Cerebellar nuclear complex (tissue), 1 donor: Measurements from ENCODE around the gene PLA2G3.
"Not testable (repeated sequence)": the region's sequence is repeated elsewhere in the genome, so short reads cannot be mapped to it uniquely, and the experiment has no call there.

Experiments used
- DNase-seq, 2 experiments: peaks; one replicate each; lab custom pipeline; 2025; lab: John Stamatoyannopoulos, UW

Gene PLA2G3

DNA sequence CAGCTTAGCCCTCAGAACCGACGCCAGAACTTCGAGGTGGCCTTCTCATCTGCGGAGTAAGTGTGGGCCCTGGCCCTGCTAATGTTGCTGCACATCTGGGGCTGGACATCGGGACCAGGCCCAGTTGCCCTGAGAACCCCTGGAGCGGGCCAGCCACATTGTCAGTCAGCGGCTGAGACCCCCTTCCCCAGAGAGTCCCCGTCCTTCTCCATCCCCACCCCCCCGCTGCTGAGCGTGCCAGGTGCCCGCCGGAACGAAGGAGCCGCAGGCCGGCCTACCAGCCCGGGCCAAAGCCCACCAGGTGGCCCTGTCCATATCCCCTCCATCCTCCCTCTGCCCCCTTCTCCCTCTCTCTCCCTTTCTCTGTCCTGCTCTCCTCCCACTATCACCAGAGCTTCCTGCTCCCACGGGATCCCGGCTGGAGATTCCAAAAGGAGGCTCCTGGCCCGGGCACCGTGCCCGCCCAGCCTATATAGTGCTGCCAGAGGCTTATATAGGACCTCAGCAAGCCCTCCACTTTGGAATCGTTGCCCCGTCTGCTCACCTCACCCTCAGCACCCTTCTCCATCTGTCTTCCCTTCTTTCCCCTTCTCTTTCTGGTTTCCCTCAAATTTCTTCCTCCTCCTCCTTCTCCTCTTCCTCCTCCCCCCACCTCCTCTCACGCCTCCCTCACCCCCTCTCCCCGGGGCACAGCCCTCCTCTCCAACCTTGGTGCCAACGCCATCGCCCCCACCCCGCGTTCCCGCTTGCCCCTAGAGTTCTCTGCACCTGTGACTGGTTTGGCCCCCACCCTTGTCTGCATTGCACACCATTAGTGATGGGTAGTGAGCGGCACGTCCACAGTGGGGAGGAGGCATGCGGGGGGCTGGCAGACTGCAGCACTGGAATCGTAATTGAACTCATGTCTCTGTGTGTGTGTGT is 40.2 kb downstream of the PLA2G3 start:
- no peak for DNase-seq

DNA sequence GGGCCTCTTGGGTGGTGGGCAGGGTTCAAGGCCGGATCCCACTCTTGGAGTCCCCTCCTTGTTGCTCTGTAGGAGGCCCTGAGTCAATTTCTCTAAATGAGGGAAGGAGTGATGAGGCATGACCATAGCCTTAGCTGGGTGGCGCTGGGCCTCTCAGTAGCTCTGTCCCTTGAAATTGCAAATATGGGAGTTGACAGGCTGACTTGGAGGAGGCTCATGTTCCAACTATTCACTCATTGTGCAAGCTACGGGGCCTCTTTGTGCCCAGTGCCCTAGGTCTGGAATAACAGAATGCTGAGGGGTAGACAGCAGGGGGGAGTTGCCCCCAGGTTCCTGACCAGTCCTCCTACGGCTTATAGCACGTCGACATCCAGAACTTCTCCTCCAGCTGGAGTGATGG is 40.9 kb downstream of the PLA2G3 start:
- DNase-seq, result no peak

DNA sequence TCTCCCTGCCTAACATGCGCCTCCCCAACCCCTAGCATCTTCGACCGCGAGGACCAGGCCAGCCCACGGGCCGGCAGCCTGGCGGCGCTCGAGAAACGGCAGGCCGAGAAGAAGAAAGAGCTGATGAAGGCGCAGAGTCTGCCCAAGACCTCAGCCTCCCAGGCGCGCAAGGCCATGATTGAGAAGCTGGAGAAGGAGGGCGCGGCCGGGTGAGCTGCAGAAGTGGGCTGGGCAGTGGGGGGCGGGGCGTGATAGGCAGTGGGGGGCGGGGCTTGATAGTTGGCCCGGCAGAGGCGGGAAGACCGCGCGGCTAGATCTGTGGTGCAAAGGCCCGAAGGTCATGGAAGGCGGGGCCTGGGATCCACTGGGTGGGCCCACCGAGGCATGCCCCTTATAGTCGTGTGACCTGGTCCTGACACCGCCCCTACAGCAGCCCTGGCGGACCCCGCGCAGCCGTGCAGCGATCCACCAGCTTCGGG is 41.6 kb downstream of the PLA2G3 start:
- DNase-seq, result no peak

DNA sequence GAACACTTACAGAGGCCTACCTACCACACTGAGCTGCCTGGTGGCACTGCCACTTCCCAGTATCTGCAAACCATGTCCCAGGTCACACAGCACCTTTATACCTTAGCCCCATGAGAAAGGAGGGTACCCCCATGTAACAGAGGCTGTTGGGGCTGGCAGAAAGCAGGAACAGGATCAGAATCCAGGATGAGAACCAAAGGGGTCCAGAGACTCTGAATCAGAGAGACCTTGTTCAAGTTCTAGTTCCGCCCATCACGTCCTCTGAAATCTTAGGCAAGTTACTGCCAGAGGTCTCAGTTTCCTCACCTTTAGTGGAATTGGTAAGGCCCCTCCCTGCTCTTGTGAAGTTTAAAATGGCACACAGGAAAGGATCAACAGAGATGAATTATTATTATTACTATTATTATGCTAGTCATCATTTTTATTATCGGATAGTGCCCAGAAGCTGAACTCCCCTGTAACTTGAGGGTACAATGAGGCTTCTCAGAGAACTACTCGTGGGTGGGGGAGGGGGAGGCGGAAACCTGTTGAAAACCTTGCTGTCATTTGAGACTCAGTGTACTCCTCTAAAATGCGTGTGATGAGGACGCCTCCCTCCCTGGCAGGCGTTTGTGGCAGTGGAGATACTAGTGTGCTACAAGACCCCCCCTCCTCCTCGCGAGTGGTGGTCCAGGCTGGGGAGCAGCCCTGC is 42.2 kb downstream of the PLA2G3 start:
- no peak for DNase-seq

DNA sequence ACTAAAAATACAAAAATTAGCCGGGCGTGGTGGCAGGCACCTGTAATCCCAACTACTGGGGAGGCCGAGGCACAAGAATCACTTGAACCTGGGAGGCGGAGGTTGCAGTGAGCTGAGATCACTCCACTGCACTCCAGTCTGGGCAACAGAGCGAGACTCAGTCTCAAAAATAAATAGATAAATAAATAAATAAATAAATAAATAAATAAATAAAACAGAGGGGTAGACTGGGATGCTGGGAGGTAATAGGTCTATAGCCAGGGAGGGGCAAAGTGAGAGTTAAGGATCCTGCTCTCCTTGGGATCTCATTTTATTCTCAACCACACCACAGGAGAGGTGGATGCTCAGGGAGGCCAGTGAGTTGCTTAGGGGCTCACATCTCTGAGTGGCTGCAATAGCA is 42.8 kb downstream of the PLA2G3 start:
- not testable (repeated sequence) for DNase-seq

DNA sequence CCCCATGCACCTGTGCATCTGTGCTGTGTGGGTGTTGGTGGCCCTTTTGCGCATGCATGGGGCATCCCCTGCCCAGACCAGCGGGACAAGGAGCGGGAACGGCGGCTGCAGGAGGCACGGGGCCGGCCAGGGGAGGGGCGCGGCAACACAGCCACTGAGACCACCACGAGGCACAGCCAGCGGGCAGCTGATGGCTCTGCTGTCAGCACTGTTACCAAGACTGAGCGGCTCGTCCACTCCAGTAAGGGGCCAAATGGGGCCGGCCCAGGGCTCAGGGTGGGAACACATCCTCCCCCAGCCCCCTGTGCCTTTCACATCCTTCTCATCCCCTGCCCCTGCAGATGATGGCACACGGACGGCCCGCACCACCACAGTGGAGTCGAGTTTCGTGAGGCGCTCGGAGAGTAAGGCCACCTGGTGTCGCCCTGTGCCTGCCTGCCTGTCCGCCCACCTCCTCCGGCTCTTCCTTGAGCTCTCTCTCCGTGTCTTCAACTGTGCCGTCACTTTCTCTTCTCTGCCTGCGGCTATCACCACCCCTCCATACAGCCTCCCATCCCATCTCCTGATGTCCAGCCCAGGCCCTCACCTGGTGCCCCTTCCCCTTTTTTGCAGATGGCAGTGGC is 43.5 kb downstream of the PLA2G3 start:
- DNase-seq, result no peak

DNA sequence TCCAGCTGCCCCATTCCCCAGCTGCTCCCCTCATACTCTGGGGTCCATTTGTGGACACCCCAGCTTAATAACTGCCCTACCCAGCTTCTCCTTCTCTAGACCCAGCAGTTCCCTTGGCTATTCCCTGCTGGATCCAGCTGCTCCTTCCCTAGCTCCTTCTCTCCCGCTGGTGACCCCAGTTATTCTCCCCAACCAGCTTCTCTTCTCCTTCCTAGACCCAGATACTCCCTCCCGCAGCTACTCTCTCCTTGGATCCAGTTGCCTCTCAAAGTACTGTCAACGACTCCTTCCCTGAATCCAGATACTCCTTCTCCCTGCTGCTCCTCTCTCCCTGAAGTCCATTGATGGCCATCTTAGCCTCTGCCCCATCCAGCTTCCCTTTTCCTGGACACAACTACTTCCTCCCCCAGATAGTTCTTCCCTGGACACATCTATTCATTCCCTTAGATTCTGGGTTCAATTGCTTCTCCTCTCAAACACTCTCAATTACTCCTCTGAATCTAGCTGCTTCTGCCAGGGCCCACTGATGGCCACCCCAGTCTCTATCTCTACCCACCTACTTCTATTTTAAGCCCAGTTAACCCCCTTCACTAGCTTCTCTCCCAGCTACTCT is 44.6 kb downstream of the PLA2G3 start:
- no peak for DNase-seq

DNA sequence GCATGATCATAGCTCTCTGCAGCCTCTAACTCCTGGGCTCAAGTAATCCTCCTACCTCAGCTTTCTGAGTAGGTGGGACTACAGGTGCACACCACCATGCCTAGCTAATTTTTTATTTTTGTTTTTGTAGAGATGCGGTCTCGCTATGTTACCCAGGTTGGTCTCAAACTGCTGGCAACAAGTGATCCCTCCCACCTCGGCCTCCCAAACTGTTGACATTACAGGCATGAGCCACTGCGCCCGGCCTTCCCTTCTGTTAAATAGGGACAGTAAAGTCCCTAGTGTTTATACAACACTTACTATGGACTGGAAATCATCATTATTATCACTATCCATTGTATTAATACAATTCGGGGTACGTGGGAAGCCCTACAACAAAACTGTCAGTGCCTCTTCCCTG is 45.6 kb downstream of the PLA2G3 start:
- DNase-seq, result no peak

DNA sequence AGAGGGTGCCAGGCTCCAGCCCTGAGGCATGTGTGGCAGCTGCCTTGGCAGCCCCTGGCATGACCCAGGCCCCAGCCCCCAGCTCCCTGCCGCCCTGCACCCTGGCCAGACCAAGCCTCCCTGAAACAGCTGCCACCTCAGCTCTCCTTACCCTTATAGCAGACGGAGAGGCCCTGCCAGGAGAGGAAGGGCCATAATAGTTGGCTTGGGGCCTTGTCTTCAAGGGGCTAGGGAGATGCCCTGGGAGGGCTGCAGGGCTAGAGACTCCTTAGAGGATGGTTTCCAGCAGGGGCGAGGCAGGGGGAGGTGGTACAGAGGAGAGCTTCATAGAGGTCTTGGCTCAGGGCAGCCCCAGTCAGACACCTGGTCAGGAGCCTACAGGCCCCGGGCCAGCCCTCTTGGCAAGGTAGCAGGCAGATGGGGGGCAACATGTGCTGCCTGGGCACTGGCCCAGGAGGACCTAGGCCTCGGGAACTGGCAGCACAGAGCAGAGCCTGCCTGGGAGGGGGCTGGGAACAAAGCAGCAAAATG is 46.2 kb downstream of the PLA2G3 start:
- DNase-seq, result peak; percentile 44 to 75

DNA sequence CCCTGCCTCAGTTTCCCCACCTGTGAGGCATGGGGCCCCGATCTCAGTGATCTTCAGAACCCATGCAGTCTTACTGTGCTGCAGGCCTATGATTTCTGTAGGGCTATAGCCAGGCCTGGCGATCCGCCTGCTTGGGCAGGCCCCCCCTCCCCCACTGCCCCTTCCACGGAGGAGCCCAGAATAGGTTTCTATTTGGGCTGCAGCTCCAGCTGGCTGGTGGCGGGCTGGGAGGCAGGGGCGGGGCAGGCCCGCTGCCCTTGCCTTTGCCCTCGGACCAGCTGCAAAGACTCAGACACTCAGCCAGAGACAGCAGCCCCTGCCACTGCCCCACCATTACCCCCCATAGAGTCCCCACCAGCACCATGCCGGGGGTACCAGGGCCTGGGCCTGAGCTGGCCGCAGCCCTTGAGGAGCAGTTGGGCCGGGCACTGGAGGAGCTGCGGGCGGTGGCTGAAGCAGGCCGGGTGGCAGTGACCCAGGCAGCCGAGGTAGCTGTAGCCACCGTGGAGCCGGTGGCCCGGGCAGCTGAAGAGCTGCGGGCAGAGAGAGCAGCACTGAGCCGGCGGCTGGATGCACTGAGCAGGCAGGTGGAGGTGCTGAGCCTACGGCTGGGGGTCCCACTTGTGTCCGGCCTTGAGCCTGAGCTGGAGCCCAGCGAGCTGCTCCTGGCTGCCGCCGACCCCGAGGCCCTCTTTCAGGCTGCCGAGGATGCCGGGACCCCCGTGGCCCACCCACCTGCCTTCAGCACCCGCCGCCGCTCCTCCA is 47.0 kb downstream of the PLA2G3 start:
- peak in 1 of 2 experiments; percentile 17 for DNase-seq

DNA sequence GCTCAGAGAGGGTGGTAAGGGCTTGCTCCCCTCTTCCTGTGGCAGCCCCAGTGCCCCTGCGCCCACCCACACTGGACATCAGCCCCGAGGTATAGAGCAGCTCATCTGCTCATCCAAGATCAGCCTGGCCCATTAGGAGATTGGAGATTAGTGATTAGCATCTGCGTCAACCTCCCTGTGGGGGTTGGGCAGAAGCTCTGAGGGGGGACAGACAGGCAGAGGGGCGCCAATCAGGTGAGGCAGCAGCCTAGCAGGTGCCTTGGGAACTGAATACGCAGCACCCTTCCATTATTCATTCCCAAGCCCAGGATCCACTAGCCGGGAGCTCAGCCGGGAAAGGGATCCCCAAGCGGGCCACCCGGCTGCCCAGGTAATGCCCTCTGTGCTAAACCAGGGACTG is 48.1 kb downstream of the PLA2G3 start:
- no peak for DNase-seq

DNA sequence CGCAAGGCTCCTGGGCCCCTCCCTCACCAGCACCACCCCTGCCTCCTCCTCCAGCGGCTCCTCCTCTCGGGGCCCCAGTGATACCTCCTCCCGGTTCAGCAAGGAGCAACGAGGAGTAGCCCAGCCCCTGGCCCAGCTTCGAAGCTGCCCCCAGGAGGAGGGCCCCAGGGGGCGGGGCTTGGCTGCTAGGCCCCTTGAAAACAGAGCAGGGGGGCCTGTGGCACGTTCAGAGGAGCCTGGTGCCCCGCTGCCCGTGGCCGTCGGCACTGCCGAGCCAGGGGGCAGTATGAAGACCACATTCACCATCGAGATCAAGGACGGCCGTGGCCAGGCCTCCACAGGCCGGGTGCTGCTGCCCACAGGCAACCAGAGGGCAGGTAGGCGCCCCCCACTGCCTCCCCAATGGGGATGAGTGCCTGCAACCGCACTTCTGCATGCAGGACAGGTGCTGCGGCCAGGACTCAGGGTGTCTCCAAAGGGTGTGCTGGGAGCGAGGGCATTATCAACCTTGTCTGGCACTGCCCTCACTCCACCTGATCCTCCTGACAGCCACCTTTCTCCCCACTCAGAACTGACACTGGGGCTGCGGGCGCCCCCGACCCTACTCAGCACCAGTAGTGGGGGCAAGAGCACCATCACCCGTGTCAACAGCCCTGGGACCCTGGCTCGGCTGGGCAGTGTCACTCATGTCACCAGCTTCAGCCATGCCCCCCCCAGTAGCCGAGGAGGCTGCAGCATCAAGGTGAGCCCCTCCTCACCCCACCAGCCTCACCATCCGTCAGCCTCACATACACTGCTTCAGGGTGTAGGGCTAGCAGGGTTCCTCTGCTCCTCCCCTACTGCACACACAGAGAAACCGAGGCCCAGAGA is 49.0 kb downstream of the PLA2G3 start:
- no peak for DNase-seq

DNA sequence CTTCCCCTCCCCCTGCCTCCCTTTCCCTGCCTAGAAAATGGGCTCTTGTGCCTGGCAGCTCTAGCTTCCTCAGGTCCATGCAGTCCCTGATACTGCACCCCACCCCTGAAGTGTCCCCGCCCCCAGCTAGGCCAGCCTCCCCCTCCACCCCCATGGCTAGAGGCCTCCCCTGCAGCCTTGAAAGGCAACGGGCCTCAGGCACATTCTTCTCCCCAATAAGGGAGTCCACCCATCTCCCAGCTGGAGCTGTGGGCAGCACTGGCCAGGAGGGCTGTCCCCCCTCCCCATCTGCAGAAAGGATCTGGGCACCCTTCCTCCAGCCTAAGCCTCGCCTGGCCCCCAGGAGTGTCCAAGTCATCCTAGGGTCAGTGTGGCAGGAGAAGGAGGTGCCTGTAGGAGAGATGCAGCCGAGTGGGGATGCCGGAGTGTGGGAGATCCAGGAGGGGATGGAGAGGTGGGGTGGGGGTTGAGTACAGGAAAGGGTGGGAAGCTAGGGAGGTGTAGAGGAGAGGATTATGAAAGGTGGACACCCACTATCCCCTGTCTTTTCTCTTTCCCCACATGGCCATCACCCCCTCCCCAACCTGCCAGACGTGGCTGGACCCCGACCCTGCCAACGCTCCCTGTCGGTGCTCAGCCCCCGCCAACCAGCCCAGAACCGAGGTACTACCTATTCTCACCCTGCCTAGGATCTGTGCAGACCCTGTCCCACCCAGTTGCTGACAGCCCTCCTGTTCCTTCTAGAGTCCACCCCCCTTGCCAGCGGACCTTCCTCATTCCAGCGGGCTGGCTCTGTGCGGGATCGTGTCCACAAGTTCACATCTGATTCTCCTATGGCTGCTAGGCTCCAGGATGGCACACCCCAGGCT is 49.9 kb downstream of the PLA2G3 start:
- DNase-seq, result no peak

DNA sequence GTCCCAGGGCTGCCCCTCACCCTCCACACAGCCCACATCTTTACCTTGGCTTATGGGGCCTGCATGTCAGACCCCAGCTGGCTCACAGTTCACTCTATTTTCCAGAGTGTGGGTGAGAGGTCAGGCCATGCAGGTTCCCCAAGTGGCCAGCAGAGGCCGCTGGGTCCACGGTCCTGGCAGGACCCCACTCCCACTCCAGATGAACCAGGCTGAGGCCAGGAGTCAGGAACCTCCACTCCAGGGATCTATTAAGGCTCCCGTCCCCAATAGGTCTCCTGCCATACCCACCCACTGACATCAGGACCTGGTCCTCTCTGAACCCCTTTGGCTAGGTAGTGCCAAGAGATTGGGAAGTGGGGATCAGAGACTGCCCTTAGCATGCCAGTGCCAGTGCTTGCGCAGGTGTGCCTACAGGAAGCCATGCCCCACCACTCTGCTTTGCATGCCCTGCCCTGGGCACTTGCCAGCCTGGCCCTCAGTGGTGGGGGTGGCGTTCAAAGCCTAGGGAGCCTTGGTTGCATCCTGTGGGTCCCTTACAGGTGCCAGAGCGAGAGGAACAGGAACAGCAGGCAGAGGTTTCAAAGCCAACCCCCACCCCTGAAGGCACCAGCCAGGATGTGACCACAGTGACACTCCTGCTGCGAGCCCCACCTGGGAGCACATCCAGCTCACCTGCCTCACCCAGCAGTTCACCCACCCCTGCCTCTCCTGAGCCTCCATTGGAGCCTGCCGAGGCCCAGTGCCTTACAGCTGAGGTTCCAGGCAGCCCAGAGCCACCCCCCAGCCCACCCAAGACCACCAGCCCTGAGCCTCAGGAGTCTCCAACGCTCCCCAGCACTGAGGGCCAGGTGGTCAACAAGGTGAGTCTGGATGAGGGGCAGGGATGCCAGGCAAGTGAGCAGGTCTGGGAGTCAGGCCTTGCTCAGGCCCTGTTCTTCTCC is 50.9 kb downstream of the PLA2G3 start:
- no peak for DNase-seq

DNA sequence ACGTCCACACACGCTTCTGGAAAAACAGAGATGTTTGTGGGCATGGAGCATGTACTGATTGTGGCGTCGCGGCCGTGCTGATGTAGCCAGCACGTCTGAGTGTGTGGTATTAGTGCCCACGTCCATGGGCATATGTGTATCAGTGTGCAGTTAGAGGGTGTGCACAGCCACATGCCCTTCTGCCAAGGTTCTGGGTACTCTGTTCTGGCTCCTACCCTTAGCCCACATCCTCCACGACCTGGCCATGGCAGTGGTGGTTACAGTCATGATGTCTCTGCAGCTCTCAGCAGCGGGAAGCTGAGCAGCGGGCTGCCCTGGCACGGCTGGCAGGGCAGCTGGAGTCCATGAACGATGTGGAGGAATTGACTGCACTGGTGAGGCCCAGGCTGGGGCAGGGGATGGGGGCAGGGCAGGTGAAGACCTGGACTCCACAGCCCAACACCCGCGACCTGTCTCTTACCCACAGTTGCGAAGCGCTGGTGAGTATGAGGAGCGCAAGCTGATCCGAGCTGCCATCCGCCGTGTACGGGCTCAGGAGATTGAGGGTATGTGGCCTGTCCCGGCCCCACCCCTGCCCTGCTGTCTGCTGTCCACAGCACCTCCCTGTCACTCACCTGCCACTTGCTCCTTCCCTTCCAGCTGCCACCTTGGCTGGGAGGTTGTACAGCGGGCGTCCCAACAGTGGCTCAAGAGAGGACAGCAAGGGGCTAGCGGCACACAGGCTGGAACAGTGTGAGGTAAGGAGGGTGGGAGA is 51.9 kb downstream of the PLA2G3 start:
- no peak for DNase-seq

DNA sequence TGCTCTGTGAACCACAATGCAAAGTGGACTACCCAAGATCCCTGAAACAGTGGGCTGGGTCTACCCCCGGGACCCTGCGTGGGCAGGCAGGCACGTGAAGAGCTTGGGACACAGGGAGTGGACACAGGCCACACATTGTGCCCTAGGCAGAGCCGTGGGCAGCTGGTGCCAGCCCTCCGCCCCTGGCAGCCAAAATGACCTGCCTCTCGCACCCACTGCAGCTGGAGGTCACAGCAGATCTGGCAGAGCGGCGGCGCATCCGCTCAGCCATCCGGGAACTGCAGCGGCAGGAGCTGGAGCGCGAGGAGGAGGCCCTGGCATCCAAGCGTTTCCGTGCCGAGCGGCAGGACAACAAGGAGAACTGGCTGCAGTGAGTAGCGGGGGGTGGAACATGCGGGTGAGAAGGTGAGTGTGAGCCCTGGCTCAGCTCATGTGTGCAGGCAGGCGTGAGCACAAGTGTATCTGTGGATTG is 52.5 kb downstream of the PLA2G3 start:
- no peak for DNase-seq

DNA sequence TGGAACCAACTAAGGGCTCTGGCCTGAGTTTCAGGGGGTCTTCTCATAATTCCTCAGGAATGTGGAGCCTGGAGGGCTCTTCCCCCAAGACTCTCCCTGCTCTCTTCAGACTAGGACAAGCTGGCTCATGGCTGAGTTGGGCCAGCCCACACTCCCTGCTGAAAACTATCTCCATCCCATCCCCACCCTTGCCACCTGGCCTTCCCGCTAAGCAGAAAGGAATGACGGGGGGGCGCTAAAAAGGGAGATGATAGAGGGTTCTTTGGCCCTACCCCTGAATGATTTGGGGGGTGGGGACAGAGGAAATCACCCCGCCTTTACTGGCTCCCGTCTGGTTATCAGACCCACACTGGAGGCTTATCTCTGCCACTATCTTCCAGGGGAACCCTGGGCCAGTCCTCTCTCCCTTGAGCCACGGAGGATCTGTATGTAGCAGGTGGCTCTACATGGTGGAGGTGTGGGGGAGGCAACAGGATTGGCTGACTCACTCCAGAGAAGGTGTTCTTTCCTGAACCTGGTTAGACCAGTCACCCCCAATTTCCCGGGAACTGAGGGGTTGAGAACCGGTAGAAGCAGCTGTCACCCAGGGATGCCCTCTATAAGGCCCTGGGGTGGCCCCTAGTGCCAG is 53.5 kb downstream of the PLA2G3 start:
- no peak for DNase-seq
